A673 (cell line): ENCODE data around the gene TEX55. TPM values are rescaled to one million over a fixed set of nuclear protein-coding genes. Genes with fewer than 3 reads are reported as not detected.

ENCODE experiments used
- BruUV-seq: library from RNA; stranded (reverse); fragments of 400-500 nt; replicated peaks from 2 replicates; lab custom pipeline; 2021; lab: Mats Ljungman, UMichigan
- CTCF ChIA-PET: fragments of 300-600 bp; sonication (Branson Sonifier 250); formaldehyde crosslinking; loops from one replicate; lab custom pipeline; 2022; ENCODE audit warnings: antibody characterized with exemption; lab: Charles Lee
- POLR2A ChIA-PET: fragments of 300-600 bp; sonication (Branson Sonifier 250); formaldehyde crosslinking; loops from one replicate; lab custom pipeline; 2022; ENCODE audit warnings: antibody characterized with exemption; ENCODE audit not compliant: low non-redundant PET; lab: Charles Lee
- DNase-seq: peaks from one replicate; pipeline ENCODE4 v3.0.0-alpha.2; 2015; ENCODE audit warnings: low spot score
- H3K27ac ChIP-seq: fragments of 200-600 bp; sonication (generic); 2 replicates; pipeline ENCODE4 v1.5.1; 2016; ENCODE audit warnings: mixed run types, low read depth, mild to moderate bottlenecking, mixed read lengths, antibody characterized with exemption, low read length; ENCODE audit not compliant: poor library complexity, severe bottlenecking
- H3K27me3 ChIP-seq: fragments of 200-600 bp; sonication (generic); replicated peaks from 2 replicates; pipeline ENCODE4 v1.6.1; 2017; ENCODE audit warnings: mixed run types, low read depth, mild to moderate bottlenecking, mixed read lengths, antibody characterized with exemption, low read length; ENCODE audit not compliant: insufficient read depth, poor library complexity
- H3K36me3 ChIP-seq: fragments of 200-600 bp; sonication (generic); 2 replicates; pipeline ENCODE4 v1.6.1; 2016; ENCODE audit warnings: mixed run types, mild to moderate bottlenecking, mixed read lengths, antibody characterized with exemption, low read length; ENCODE audit not compliant: insufficient read depth, poor library complexity, severe bottlenecking
- H3K4me1 ChIP-seq: fragments of 200-600 bp; sonication (generic); 2 replicates; pipeline ENCODE4 v1.6.1; 2017; ENCODE audit warnings: mixed run types, mild to moderate bottlenecking, mixed read lengths, antibody characterized with exemption, low read length; ENCODE audit not compliant: insufficient read depth, poor library complexity, severe bottlenecking
- H3K4me3 ChIP-seq: fragments of 200-600 bp; sonication (generic); 2 replicates; pipeline ENCODE4 v1.5.1; 2016; ENCODE audit warnings: low read depth, mixed run types, mild to moderate bottlenecking, mixed read lengths, low read length; ENCODE audit not compliant: poor library complexity, severe bottlenecking
- H3K9me3 ChIP-seq: fragments of 200-600 bp; sonication (generic); 2 replicates; pipeline ENCODE4 v1.6.1; 2016; ENCODE audit warnings: mixed run types, low read depth, mild to moderate bottlenecking, mixed read lengths, antibody characterized with exemption, low read length; ENCODE audit not compliant: poor library complexity, severe bottlenecking
- EZH2 ChIP-seq: fragments of 200-600 bp; sonication (generic); IDR thresholded peaks from 2 replicates; pipeline ENCODE4 v1.6.1; 2017; ENCODE audit warnings: borderline replicate concordance, low read depth, mild to moderate bottlenecking, mixed read lengths, antibody characterized with exemption, low read length; ENCODE audit not compliant: poor library complexity, severe bottlenecking
- intact Hi-C: fragments of 100-400 bp; cut with micrococcal nuclease; formaldehyde crosslinking; loops from one replicate; pipeline ENCODE4 v1.10.0; 2022; ENCODE audit not compliant: unreplicated experiment
- total RNA-seq: library from RNA; stranded (reverse); gene quantifications from 2 replicates; pipeline ENCODE4 v1.2.3, GENCODE V29; 2021
- TF ChIP-seq, protein P1 (sequence below): fragments of 300-800, 200-600 bp; sonication (generic); conservative IDR thresholded peaks from 2 replicates; pipeline ENCODE4 v1.5.1; 2017; ENCODE audit warnings: low read depth, mild to moderate bottlenecking, antibody characterized with exemption, low read length, moderate library complexity, mixed read lengths

The TEX55 gene
- total RNA-seq, 1 experiment from 2014 or later: not detected

DNA sequence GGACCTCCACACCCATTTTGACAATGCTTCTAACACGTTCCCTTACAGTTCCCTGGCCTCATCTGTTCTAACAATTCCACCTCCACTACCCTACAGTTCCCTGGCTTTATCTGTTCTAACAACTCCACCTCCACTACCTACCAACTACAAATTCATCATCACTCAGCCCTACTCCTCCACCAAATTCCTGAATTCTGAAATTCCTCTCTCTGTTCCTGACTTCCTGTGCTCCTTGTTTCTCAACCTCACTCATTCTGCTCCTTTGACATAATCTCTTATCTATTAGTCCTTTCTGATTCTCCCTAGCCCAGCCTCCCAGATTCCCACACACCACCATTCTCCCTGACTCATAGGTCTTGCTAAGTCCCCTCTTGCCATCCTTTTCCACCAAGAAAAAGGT lies 49.9 kb downstream of the TEX55 start:
- intact Hi-C loops: no loop called here
- POLR2A ChIA-PET: no interaction called here
- TF ChIP-seq EZH2: no peak
- TF ChIP-seq, protein P1, sequence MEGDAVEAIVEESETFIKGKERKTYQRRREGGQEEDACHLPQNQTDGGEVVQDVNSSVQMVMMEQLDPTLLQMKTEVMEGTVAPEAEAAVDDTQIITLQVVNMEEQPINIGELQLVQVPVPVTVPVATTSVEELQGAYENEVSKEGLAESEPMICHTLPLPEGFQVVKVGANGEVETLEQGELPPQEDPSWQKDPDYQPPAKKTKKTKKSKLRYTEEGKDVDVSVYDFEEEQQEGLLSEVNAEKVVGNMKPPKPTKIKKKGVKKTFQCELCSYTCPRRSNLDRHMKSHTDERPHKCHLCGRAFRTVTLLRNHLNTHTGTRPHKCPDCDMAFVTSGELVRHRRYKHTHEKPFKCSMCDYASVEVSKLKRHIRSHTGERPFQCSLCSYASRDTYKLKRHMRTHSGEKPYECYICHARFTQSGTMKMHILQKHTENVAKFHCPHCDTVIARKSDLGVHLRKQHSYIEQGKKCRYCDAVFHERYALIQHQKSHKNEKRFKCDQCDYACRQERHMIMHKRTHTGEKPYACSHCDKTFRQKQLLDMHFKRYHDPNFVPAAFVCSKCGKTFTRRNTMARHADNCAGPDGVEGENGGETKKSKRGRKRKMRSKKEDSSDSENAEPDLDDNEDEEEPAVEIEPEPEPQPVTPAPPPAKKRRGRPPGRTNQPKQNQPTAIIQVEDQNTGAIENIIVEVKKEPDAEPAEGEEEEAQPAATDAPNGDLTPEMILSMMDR: no peak
- DNase-seq: no peak
- Histone ChIP-seq H3K27ac (no peak overlapping the region), H3K9me3 (no peaks in the 10 kb centered on the region), H3K27me3 (no peaks in the 10 kb centered on the region), H3K4me1 (no peaks in the 10 kb centered on the region), H3K36me3 (no peaks in the 10 kb centered on the region), H3K4me3 (no peak overlapping the region)
- CTCF ChIA-PET: no interaction called here
- BruUV-seq: no TSS peak

Other genes starting within 250 kb of the TEX55 start
- not detected in 2 replicates for gene IGSF11, start 111.3 kb upstream of the TEX55 start, total RNA-seq
- not detected in 2 replicates for gene UPK1B, start 27.4 kb downstream of the TEX55 start, total RNA-seq
- 9.9 and 10.8 TPM in 2 replicates for gene B4GALT4, start 94.7 kb downstream of the TEX55 start, total RNA-seq
- 7.8 and 12.0 TPM in 2 replicates for gene ARHGAP31, start 148.2 kb downstream of the TEX55 start, total RNA-seq